Smooth muscle cell (in vitro differentiated cells): Measurements from ENCODE around the gene SLC15A4. TPM values are rescaled to one million over a fixed set of nuclear protein-coding genes. Genes with fewer than 3 reads are reported as not detected.

Experiments
- DNase-seq: peaks from one replicate; lab custom pipeline; 2025; ENCODE audit not compliant: unreplicated experiment; lab: John Stamatoyannopoulos, UW
- H2AFZ ChIP-seq: fragments of 200-600 bp; sonication (generic); 2 replicates; pipeline ENCODE4 v1.6.0; 2016; ENCODE audit warnings: antibody characterized with exemption, low read depth, mild to moderate bottlenecking
- H3F3A ChIP-seq: fragments of 200-600 bp; sonication (generic); 2 replicates; pipeline ENCODE4 v1.6.0; 2017; ENCODE audit warnings: antibody characterized with exemption, low read depth
- H3K27ac ChIP-seq: fragments of 200-600 bp; sonication (generic); 2 replicates; pipeline ENCODE4 v1.5.1; 2016; ENCODE audit warnings: low read depth, mild to moderate bottlenecking
- H3K27me3 ChIP-seq: fragments of 200-600 bp; sonication (generic); 2 replicates; pipeline ENCODE4 v1.6.1; 2016; ENCODE audit warnings: low read depth, mild to moderate bottlenecking
- H3K36me3 ChIP-seq: fragments of 200-600 bp; sonication (generic); 2 replicates; pipeline ENCODE4 v1.5.1; 2016; ENCODE audit warnings: low read depth
- H3K4me1 ChIP-seq: fragments of 200-600 bp; sonication (generic); 2 replicates; pipeline ENCODE4 v1.5.1; 2016; ENCODE audit warnings: low read depth
- H3K4me2 ChIP-seq: fragments of 200-600 bp; sonication (generic); 2 replicates; pipeline ENCODE4 v1.6.0; 2016; ENCODE audit warnings: mild to moderate bottlenecking
- H3K4me3 ChIP-seq: fragments of 200-600 bp; sonication (generic); 2 replicates; pipeline ENCODE4 v1.5.1; 2016; ENCODE audit warnings: mild to moderate bottlenecking
- H3K79me2 ChIP-seq: fragments of 200-600 bp; sonication (generic); 2 replicates; pipeline ENCODE4 v1.6.0; 2016; ENCODE audit warnings: low read depth, mild to moderate bottlenecking
- H3K9ac ChIP-seq: fragments of 200-600 bp; sonication (generic); 2 replicates; pipeline ENCODE4 v1.6.0; 2016; ENCODE audit warnings: low read depth
- H3K9me3 ChIP-seq: fragments of 200-600 bp; sonication (generic); replicated peaks from 2 replicates; pipeline ENCODE4 v1.5.1; 2016; ENCODE audit warnings: low read depth
- H4K20me1 ChIP-seq: fragments of 200-600 bp; sonication (generic); 2 replicates; pipeline ENCODE4 v1.6.0; 2016; ENCODE audit warnings: low read depth
- WGBS: methylation state at CpG from one replicate; pipeline ENCODE4 v1.1.7; 2016; ENCODE audit warnings: low lambda C conversion rate; 5-methylcytosine and 5-hydroxymethylcytosine counted together
- polyA plus RNA-seq: library from polyadenylated mRNA; unstranded; fragments of >200 nt; fragmentation: Nextera tagmentation; extraction: Ambion mirVana; gene quantifications from 2 replicates; pipeline ENCODE4 v1.2.1, GENCODE V29; 2016
- total RNA-seq: library from RNA; depleted of rRNA; stranded (reverse); fragments of >200 nt; gene quantifications from 2 replicates; pipeline ENCODE4 v1.2.3, GENCODE V29; 2014
- TF ChIP-seq, protein P1 (sequence below): fragments of 200-600 bp; sonication (generic); IDR thresholded peaks from 2 replicates; pipeline ENCODE4 v1.5.1; 2017; ENCODE audit warnings: borderline replicate concordance, mild to moderate bottlenecking, antibody characterized with exemption; ENCODE audit not compliant: insufficient read depth, poor library complexity, severe bottlenecking

The SLC15A4 gene
- 36.3 and 37.3 TPM in 2 replicates for total RNA-seq
- polyA plus RNA-seq = 35.0 and 38.2 TPM in 2 replicates

GRCh38 chr12:128823916-128824839, at the start of gene SLC15A4:
TSS of gene SLC15A4 (minus strand) at chr12:128823958. CDS start at chr12:128823943, 15 bp downstream.
- no peaks in the 10 kb centered on the region for H3F3A ChIP-seq
- WGBS = 8% methylated on average over 52 of the region's 63 CpGs
- H3K9me3 ChIP-seq = no peaks in the 10 kb centered on the region
- DNase-seq = peak; percentile 70
- H4K20me1 ChIP-seq = peaks cover 27% of the 10 kb centered on the region
- TF ChIP-seq, protein P1, sequence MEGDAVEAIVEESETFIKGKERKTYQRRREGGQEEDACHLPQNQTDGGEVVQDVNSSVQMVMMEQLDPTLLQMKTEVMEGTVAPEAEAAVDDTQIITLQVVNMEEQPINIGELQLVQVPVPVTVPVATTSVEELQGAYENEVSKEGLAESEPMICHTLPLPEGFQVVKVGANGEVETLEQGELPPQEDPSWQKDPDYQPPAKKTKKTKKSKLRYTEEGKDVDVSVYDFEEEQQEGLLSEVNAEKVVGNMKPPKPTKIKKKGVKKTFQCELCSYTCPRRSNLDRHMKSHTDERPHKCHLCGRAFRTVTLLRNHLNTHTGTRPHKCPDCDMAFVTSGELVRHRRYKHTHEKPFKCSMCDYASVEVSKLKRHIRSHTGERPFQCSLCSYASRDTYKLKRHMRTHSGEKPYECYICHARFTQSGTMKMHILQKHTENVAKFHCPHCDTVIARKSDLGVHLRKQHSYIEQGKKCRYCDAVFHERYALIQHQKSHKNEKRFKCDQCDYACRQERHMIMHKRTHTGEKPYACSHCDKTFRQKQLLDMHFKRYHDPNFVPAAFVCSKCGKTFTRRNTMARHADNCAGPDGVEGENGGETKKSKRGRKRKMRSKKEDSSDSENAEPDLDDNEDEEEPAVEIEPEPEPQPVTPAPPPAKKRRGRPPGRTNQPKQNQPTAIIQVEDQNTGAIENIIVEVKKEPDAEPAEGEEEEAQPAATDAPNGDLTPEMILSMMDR = no peak
- no peaks in the 10 kb centered on the region for H3K27me3 ChIP-seq
- peak within 1 kb of the TSS; percentile 73 for H3K9ac ChIP-seq
- H3K4me2 ChIP-seq = peak within 1 kb of the TSS; percentile 95
- H3K4me1 ChIP-seq = peaks cover 16% of the 10 kb centered on the region
- H3K4me3 ChIP-seq = peak within 1 kb of the TSS; percentile 71
- H3K27ac ChIP-seq = peak within 1 kb of the TSS; percentile 59
- peak within 1 kb of the TSS; percentile 94 for H2AFZ ChIP-seq
- peaks cover 43% of the 10 kb centered on the region for H3K79me2 ChIP-seq
- no peaks in the 10 kb centered on the region for H3K36me3 ChIP-seq

DNA sequence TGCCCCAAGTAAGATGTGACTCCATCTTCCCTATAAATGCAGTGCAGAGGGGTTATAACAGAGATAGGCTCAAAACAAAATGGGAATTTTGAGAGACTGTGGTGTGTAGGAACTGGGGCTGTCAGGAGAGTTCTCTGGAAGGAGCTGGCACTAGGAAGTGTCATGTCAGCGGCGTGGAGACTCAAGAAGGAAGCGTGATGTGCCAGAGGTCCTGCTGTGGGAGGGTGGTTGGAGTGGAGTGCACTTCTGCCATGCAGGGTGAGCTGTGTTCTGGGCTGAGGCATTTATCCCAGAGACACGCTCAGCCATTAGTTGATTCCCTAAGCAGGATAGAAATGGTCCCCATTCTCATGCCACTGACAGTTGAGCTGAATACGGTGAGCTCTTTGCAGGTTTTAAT, 48.5 kb upstream of the SLC15A4 start:
- Histone ChIP-seq H3K79me2 (no peaks in the 10 kb centered on the region), H3K4me3 (no peak overlapping the region), H3K27ac (no peak overlapping the region), H3F3A (no peaks in the 10 kb centered on the region), H3K4me2 (no peak overlapping the region), H2AFZ (no peak overlapping the region), H3K4me1 (no peaks in the 10 kb centered on the region), H4K20me1 (no peaks in the 10 kb centered on the region), H3K9ac (no peak overlapping the region), H3K27me3 (no peaks in the 10 kb centered on the region), H3K9me3 (peaks cover 3% of the 10 kb centered on the region), H3K36me3 (no peaks in the 10 kb centered on the region)
- DNase-seq = no peak
- TF ChIP-seq, protein P1 = no peak
- WGBS = 90% methylated on average over 5 of the region's 5 CpGs

- TF ChIP-seq, protein P1 = no peak
- Histone ChIP-seq H3F3A (no peaks in the 10 kb centered on the region), H3K79me2 (no peaks in the 10 kb centered on the region), H3K4me2 (no peak overlapping the region), H3K27ac (no peak overlapping the region), H3K36me3 (no peaks in the 10 kb centered on the region), H4K20me1 (no peaks in the 10 kb centered on the region), H3K4me1 (no peaks in the 10 kb centered on the region), H2AFZ (no peak overlapping the region), H3K4me3 (no peak overlapping the region), H3K27me3 (no peaks in the 10 kb centered on the region), H3K9ac (no peak overlapping the region), H3K9me3 (peaks cover 3% of the 10 kb centered on the region)
- WGBS = 60% methylated on average over 2 of the region's 2 CpGs
- DNase-seq = no peak
These were observed 47.7 kb upstream of the SLC15A4 start for GRCh38 chr12:128871516-128871892.
